ENCODE results near the gene POU2F1. TPM values are rescaled to one million over a fixed set of nuclear protein-coding genes. Genes with fewer than 3 reads are reported as not detected.

The POU2F1 gene
- total RNA-seq: 1 to 10 TPM; 3.8 to 7.3 (median 4.8) TPM

GRCh38 chr1:167220537-167221125 is at the start of gene POU2F1:
Gene POU2F1 (plus strand): TSS chr1:167220886. CDS start chr1:167220898, 12 bp downstream.
- TF ChIP-seq CTCF (IDR thresholded peaks at IDR 0.05 in 4 of 5, conservative IDR thresholded peaks at IDR 0.05 in 1 of 5) (peak; percentile 19 to 85 (median 70)), POLR2A (IDR thresholded peaks at IDR 0.05) (peak; percentile 67 to 84)
- intact Hi-C loops (cut with DNase I; ENCODE audit: low total_unique reads) (loop anchor here (1.0 to 5.0 kb wide), 5 partner anchors 84 to 717 kb away; partner anchors contain the start of genes CREG1, DCAF6 and MPC2), in situ Hi-C loops (cut with MboI; ENCODE audit: low sequenced_read_pairs in 4 of 4) (no loop called here)
- H3K4me1 ChIP-seq: peaks cover 36 to 42% of the 10 kb centered on the region in 2 donors
- H3K4me3 ChIP-seq: peak within 1 kb of the TSS; percentile 77 to 89 (median 84)
- H3K27me3 ChIP-seq: no peaks in the 10 kb centered on the region
- peak within 1 kb of the TSS; percentile 94 to 99 (median 98) for H3K27ac ChIP-seq
- no peaks in the 10 kb centered on the region for H3K9me3 ChIP-seq
- H3K36me3 ChIP-seq: no peaks in the 10 kb centered on the region
- DNase-seq (peak; percentile 97 to 98), ATAC-seq (peak; percentile 70 to 82)

- ATAC-seq (no peak), DNase-seq (no peak)
- Histone ChIP-seq H3K27ac (no peak overlapping the region), H3K9me3 (no peaks in the 10 kb centered on the region), H3K4me1 (no peaks in the 10 kb centered on the region), H3K36me3 (no peaks in the 10 kb centered on the region), H3K27me3 (no peaks in the 10 kb centered on the region), H3K4me3 (no peak overlapping the region)
- intact Hi-C loops (cut with DNase I; ENCODE audit: low total_unique reads) (no loop called here), in situ Hi-C loops (cut with MboI; ENCODE audit: low sequenced_read_pairs in 4 of 4) (no loop called here)
- TF ChIP-seq CTCF (IDR thresholded peaks at IDR 0.05 in 4 of 5, conservative IDR thresholded peaks at IDR 0.05 in 1 of 5): no peak
- TF ChIP-seq POLR2A (IDR thresholded peaks at IDR 0.05): no peak
These were observed 49.3 kb upstream of the POU2F1 start for GRCh38 chr1:167171286-167171929.

- intact Hi-C loops (cut with DNase I; ENCODE audit: low total_unique reads) (no loop called here), in situ Hi-C loops (cut with MboI; ENCODE audit: low sequenced_read_pairs in 4 of 4) (no loop called here)
- Histone ChIP-seq H3K27ac (no peak overlapping the region), H3K4me1 (no peaks in the 10 kb centered on the region), H3K9me3 (no peaks in the 10 kb centered on the region), H3K27me3 (no peaks in the 10 kb centered on the region), H3K4me3 (no peak overlapping the region), H3K36me3 (no peaks in the 10 kb centered on the region)
- TF ChIP-seq CTCF (IDR thresholded peaks at IDR 0.05 in 4 of 5, conservative IDR thresholded peaks at IDR 0.05 in 1 of 5): no peak
- no peak for TF ChIP-seq POLR2A (IDR thresholded peaks at IDR 0.05)
- no peak for DNase-seq
- ATAC-seq: no peak
These were observed 47.0 kb upstream of the POU2F1 start for GRCh38 chr1:167173516-167174184.

GRCh38 chr1:167175901-167176300 is 44.8 kb upstream of the POU2F1 start:
- no peaks in the 10 kb centered on the region for H3K36me3 ChIP-seq
- H3K4me3 ChIP-seq: no peak overlapping the region
- intact Hi-C loops (cut with DNase I; ENCODE audit: low total_unique reads): no loop called here
- in situ Hi-C loops (cut with MboI; ENCODE audit: low sequenced_read_pairs in 4 of 4): no loop called here
- H3K27ac ChIP-seq: no peak overlapping the region
- no peaks in the 10 kb centered on the region for H3K27me3 ChIP-seq
- no peaks in the 10 kb centered on the region for H3K4me1 ChIP-seq
- no peaks in the 10 kb centered on the region for H3K9me3 ChIP-seq
- no peak for DNase-seq
- no peak for TF ChIP-seq CTCF (IDR thresholded peaks at IDR 0.05 in 4 of 5, conservative IDR thresholded peaks at IDR 0.05 in 1 of 5)
- TF ChIP-seq POLR2A (IDR thresholded peaks at IDR 0.05): no peak
- ATAC-seq: no peak
